ENCODE data around the gene ARFGEF2.

Gene ARFGEF2

GRCh38 chr20:48957053-48957481 is 35.6 kb downstream of the ARFGEF2 start:
- no peak for DNase-seq (ENCODE audit: extremely low read depth, low read depth)
- TF ChIP-seq, protein P1, sequence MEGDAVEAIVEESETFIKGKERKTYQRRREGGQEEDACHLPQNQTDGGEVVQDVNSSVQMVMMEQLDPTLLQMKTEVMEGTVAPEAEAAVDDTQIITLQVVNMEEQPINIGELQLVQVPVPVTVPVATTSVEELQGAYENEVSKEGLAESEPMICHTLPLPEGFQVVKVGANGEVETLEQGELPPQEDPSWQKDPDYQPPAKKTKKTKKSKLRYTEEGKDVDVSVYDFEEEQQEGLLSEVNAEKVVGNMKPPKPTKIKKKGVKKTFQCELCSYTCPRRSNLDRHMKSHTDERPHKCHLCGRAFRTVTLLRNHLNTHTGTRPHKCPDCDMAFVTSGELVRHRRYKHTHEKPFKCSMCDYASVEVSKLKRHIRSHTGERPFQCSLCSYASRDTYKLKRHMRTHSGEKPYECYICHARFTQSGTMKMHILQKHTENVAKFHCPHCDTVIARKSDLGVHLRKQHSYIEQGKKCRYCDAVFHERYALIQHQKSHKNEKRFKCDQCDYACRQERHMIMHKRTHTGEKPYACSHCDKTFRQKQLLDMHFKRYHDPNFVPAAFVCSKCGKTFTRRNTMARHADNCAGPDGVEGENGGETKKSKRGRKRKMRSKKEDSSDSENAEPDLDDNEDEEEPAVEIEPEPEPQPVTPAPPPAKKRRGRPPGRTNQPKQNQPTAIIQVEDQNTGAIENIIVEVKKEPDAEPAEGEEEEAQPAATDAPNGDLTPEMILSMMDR (IDR thresholded peaks at IDR 0.05; ENCODE audit: low read depth, low read length): no peak

- no peak for DNase-seq (ENCODE audit: extremely low read depth, low read depth)
- TF ChIP-seq, protein P1 (IDR thresholded peaks at IDR 0.05; ENCODE audit: low read depth, low read length): no peak
Measured at GRCh38 chr20:48957533-48957932, 36.0 kb downstream of the ARFGEF2 start.

DNA sequence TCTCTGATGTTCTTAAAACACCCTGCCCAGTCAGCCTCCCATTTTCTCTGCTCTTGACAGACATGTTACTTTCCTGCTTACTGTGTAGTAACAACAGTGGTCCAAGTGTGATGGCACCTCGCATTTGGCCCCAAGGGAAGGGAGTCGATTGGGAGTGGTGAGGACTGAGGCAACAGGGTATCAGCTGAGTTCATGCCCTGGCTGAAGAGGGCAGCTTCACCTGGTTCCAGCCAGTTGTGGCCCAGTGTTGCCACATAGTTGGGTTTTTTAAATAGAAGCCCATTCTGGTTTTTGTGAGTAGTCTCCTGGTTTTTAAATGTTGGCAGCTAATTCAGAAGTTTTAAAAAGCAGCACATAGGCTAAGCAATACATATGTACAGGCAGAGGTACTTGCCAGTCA is 37.2 kb downstream of the ARFGEF2 start:
- TF ChIP-seq, protein P1 (IDR thresholded peaks at IDR 0.05; ENCODE audit: low read depth, low read length): no peak
- no peak for DNase-seq (ENCODE audit: extremely low read depth, low read depth)

DNA sequence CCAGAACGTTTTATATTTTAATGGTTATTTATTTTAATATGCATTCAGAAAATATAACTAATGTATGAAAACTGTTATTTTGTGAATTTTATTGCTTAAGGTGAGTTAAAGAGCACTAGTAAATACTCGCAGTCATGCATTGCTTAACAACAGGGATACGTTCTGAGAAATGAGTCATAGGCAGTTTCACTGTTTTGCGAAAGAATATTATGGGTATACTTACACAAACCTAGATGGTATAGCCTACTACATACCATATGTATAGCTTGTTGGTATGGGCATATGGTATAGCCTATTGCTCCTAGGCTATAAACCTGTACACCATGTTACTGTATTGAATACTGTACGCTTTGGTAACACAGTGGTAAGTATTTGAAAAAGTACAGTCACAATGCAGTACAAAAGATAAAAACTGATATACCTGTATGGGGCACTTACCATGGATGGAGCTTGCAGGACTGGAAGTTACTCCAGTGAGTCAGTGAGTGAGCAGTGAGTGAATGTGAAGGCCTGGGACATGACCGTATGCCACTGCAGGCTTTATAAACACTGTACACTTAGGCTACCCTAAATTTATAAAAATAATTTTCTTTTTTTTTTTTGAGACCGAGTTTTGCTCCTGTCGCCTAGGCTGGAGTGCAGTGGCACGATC is 38.5 kb downstream of the ARFGEF2 start:
- no peak for DNase-seq (ENCODE audit: extremely low read depth, low read depth)
- TF ChIP-seq, protein P1 (IDR thresholded peaks at IDR 0.05; ENCODE audit: low read depth, low read length): no peak

DNA sequence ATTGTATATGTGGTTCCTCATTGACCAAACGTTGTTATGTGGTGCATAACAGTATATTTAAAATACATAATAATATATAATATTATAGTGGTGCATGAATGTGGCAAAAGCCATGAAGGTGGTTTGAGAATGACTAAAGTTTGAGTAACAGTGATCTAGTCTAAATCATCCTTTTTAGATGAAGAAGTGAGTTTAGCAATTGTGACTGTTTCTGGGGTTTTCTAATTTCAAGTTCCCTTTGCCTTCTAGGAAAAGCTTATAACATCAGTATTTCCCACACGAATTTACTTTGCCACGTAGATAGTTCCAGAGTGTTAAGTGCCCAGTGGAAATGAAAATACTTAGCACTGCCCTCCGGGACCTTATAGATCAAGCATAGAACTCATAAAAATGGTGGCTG is 40.9 kb downstream of the ARFGEF2 start:
- no peak for DNase-seq (ENCODE audit: extremely low read depth, low read depth)
- TF ChIP-seq, protein P1 (IDR thresholded peaks at IDR 0.05; ENCODE audit: low read depth, low read length): no peak

- TF ChIP-seq, protein P1 (IDR thresholded peaks at IDR 0.05; ENCODE audit: low read depth, low read length): no peak
- DNase-seq (ENCODE audit: extremely low read depth, low read depth): no peak
Measured at GRCh38 chr20:48962976-48963771, 41.7 kb downstream of the ARFGEF2 start.

DNA sequence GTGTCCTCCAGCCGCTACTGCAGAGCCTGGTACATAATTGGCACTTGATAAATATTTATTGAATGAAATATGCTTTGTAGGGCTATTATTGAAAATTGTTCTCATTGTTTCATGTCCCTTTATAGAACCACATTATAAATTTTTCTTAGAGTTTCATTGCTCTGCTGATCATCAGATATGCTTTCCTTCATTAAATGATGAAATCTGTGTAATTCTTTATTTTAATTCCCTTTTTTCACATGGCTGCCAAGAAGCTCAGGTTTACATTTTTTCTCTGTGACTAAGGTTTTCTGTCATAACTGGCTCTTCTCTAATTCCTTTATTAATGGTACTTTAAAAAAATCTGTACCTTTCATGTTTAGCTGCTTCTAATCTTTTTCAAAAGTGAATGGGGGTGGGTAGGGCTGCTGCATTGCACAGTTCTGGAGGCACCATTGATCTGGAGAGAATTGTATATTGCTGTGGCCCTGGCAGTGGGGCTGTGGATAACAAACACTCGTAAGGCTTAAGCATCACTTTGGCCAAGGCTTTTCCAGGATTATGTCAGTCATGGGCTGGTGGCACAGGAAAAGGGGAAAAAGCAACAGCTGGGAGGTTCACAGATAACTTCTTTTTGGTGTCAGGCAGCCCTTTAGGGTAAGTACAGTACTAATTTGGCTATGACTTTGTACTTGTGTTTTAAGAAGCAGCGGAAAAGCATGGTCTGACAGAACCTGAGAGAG is 43.8 kb downstream of the ARFGEF2 start:
- DNase-seq (ENCODE audit: extremely low read depth, low read depth): peak; percentile 18
- TF ChIP-seq, protein P1 (IDR thresholded peaks at IDR 0.05; ENCODE audit: low read depth, low read length): no peak
